ENCODE results near the gene RNASE11.
A peak's percentile ranks its signal among the peaks of the same experiment; 100 is the strongest.
"Not testable (repeated sequence)": the region's sequence is repeated elsewhere in the genome, so short reads cannot be mapped to it uniquely, and the experiment has no call there.

RNASE11 gene

GRCh38 chr14:20601522-20601921 lies 13.7 kb upstream of the RNASE11 start:
- DNase-seq (ENCODE audit: low read depth), result no peak
- TF ChIP-seq, protein P1, sequence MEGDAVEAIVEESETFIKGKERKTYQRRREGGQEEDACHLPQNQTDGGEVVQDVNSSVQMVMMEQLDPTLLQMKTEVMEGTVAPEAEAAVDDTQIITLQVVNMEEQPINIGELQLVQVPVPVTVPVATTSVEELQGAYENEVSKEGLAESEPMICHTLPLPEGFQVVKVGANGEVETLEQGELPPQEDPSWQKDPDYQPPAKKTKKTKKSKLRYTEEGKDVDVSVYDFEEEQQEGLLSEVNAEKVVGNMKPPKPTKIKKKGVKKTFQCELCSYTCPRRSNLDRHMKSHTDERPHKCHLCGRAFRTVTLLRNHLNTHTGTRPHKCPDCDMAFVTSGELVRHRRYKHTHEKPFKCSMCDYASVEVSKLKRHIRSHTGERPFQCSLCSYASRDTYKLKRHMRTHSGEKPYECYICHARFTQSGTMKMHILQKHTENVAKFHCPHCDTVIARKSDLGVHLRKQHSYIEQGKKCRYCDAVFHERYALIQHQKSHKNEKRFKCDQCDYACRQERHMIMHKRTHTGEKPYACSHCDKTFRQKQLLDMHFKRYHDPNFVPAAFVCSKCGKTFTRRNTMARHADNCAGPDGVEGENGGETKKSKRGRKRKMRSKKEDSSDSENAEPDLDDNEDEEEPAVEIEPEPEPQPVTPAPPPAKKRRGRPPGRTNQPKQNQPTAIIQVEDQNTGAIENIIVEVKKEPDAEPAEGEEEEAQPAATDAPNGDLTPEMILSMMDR (IDR thresholded peaks at IDR 0.05; ENCODE audit: insufficient read depth, low read depth, low read length, missing control alignments), result no peak
- no peak overlapping the region for H3K4me3 ChIP-seq (ENCODE audit: low read length)

DNA sequence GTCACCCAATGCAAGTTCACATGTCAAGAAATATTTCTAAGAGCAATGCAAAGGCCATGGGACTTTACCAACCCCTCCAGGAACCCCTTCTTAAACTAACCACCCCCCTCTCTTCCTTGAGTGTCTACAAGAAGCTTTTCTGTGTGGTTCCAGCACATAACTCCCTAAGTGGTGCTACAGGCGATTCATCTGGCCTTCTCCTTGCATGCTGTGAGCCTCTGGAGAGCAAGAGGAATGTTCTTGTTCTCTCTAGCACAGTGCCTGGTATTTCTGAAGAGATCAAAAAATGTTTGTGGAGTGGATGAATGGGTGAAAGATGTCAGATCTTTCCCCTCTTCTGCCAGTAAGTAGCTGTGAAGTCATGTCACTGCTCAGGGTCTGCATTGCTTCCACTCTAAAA lies 9.3 kb upstream of the RNASE11 start:
- no peak for DNase-seq (ENCODE audit: low read depth)
- TF ChIP-seq, protein P1 (IDR thresholded peaks at IDR 0.05; ENCODE audit: insufficient read depth, low read depth, low read length, missing control alignments), result no peak

GRCh38 chr14:20595726-20596125 lies 7.9 kb upstream of the RNASE11 start:
- DNase-seq (ENCODE audit: low read depth); H3K4me3 ChIP-seq (ENCODE audit: low read length): not testable (repeated sequence)

More for the DNA sequence above, 9.3 kb upstream of the RNASE11 start:
- H3K4me3 ChIP-seq (ENCODE audit: low read length), result no peak overlapping the region

- H3K4me3 ChIP-seq (ENCODE audit: low read length), result no peak overlapping the region
- TF ChIP-seq, protein P1 (IDR thresholded peaks at IDR 0.05; ENCODE audit: insufficient read depth, low read depth, low read length, missing control alignments), result no peak
Observed at GRCh38 chr14:20592574-20592973, 4.8 kb upstream of the RNASE11 start.

GRCh38 chr14:20591235-20591634 lies 3.4 kb upstream of the RNASE11 start, which contains the start of gene RNASE12:
RNASE12 (minus strand) TSS chr14:20591376; CDS start chr14:20590723, 653 bp downstream.
- no peak within 1 kb of the TSS for H3K4me3 ChIP-seq (ENCODE audit: low read length)
- TF ChIP-seq, protein P1 (IDR thresholded peaks at IDR 0.05; ENCODE audit: insufficient read depth, low read depth, low read length, missing control alignments), result no peak
- no peak for DNase-seq (ENCODE audit: low read depth)

More at GRCh38 chr14:20592574-20592973, 4.8 kb upstream of the RNASE11 start:
- no peak for DNase-seq (ENCODE audit: low read depth)

GRCh38 chr14:20583908-20584307 lies 3.9 kb downstream of the RNASE11 start:
- TF ChIP-seq, protein P1 (IDR thresholded peaks at IDR 0.05; ENCODE audit: insufficient read depth, low read depth, low read length, missing control alignments), result no peak

GRCh38 chr14:20583142-20583541 lies 4.7 kb downstream of the RNASE11 start:
- no peak for DNase-seq (ENCODE audit: low read depth)
- no peak overlapping the region for H3K4me3 ChIP-seq (ENCODE audit: low read length)
- TF ChIP-seq, protein P1 (IDR thresholded peaks at IDR 0.05; ENCODE audit: insufficient read depth, low read depth, low read length, missing control alignments), result no peak

More at GRCh38 chr14:20583908-20584307, 3.9 kb downstream of the RNASE11 start:
- peak; percentile 20 for DNase-seq (ENCODE audit: low read depth)
- H3K4me3 ChIP-seq (ENCODE audit: low read length), result no peak overlapping the region

Measured in epithelial cell of esophagus (primary cell).